Transverse colon (tissue), 4 donors: Measurements from ENCODE around the gene CHIA. TPM values are rescaled to one million over a fixed set of nuclear protein-coding genes. Genes with fewer than 3 reads are reported as not detected.
A peak's percentile ranks its signal among the peaks of the same experiment; 100 is the strongest.

Source experiments
- DNase-seq: peaks from one replicate; pipeline ENCODE4 v3.0.0-alpha.2; 2019
- H3K27ac ChIP-seq, 4 donors: fragments of 200-600 bp; sonication (generic); 2 replicates each; pipeline ENCODE4 v1.5.1; 2016 to 2018; ENCODE audit warnings: inconsistent platforms in 4 of 4
- H3K27me3 ChIP-seq: fragments of 200-600 bp; sonication (generic); 2 replicates; pipeline ENCODE4 v1.5.1; 2017; ENCODE audit warnings: inconsistent platforms
- H3K36me3 ChIP-seq, 4 donors: fragments of 200-600 bp; sonication (generic); 2 replicates each; pipeline ENCODE4 v1.5.1; 2017 to 2019; ENCODE audit warnings: inconsistent platforms in 4 of 4
- H3K4me1 ChIP-seq, 4 donors: fragments of 200-600 bp; sonication (generic); 2 replicates each; pipeline ENCODE4 v1.5.1; 2017 to 2020; ENCODE audit warnings: inconsistent platforms in 4 of 4
- H3K4me3 ChIP-seq, 4 donors: fragments of 200-600 bp; sonication (generic); 1 replicate in 1 of 4; 2 replicates in 3 of 4; pipeline versions ENCODE4 v1.5.1 to v1.6.1; 2017 to 2019; ENCODE audit warnings: inconsistent platforms in 4 of 4
- H3K9me3 ChIP-seq, 2 donors: fragments of 200-600 bp; sonication (generic); 2 replicates each; pipeline ENCODE4 v1.5.1; 2017 to 2019; ENCODE audit warnings: inconsistent platforms in 2 of 2
- EP300 ChIP-seq: sonication (generic); formaldehyde crosslinking; IDR thresholded peaks from one replicate; pipeline ENCODE4 v1.6.1; 2017; ENCODE audit warnings: antibody characterized with exemption, low read depth
- POLR2A ChIP-seq: fragments of 450-650 bp; IDR thresholded peaks from one replicate; pipeline ENCODE4 v1.6.1; 2016; ENCODE audit warnings: antibody characterized with exemption, mild to moderate bottlenecking, moderate library complexity
- POLR2AphosphoS5 ChIP-seq, 3 donors: sonication (generic); formaldehyde crosslinking; IDR thresholded peaks; one replicate each; pipeline ENCODE4 v1.6.1; 2016; ENCODE audit warnings: antibody characterized with exemption in 3 of 3
- WGBS, 2 donors: methylation state at CpG; one replicate each; pipeline ENCODE4 v1.1.5; 2018; ENCODE audit warnings: low coverage in 1 of 2; 5-methylcytosine and 5-hydroxymethylcytosine counted together
- in situ Hi-C, 4 donors: fragments of 200-750 bp; cut with MboI; loops; one replicate each; pipeline versions ENCODE4 v1.15.0 to v1.15.1; 2017; ENCODE audit warnings: low sequenced_read_pairs in 3 of 4, low pct_ligation_motif_present in 1 of 4, low pct_unique_long_range_greater_than_20kb in 1 of 4
- intact Hi-C: fragments of 100-400 bp; cut with DNase I; formaldehyde crosslinking; loops from one replicate; pipeline ENCODE4 v1.15.1; 2023; ENCODE audit warnings: low total_unique reads
- total RNA-seq, 4 donors: library from RNA; depleted of rRNA; stranded (reverse); fragments of >200 nt; gene quantifications; one replicate each; pipeline ENCODE4 v1.1.0, GENCODE V29; 2016
- TF ChIP-seq, protein P1 (sequence below), 5 experiments: fragments of 200-600 bp in 3 of 5; fragments of 450-650 bp in 2 of 5; sonication (generic) in 3 of 5; IDR thresholded peaks; 1 replicate in 2 of 5; 2 replicates in 3 of 5; pipeline ENCODE4 v1.5.1; 2016 to 2017; ENCODE audit warnings: antibody characterized with exemption in 5 of 5, inconsistent platforms in 3 of 5, mild to moderate bottlenecking in 2 of 5, moderate library complexity in 1 of 5

Gene CHIA
- total RNA-seq, 4 donors from 2014 or later = not detected

GRCh38 chr1:111271464-111271801 is 19.2 kb upstream of the CHIA start:
- no peak for DNase-seq
- H3K4me1 ChIP-seq = peaks cover 0 to 5% (median 0%) of the 10 kb centered on the region in 4 donors
- H3K9me3 ChIP-seq = no peaks in the 10 kb centered on the region
- no peak for TF ChIP-seq POLR2A
- intact Hi-C loops (no loop called here), in situ Hi-C loops (no loop called here)
- no peak overlapping the region for H3K4me3 ChIP-seq
- no peak overlapping the region for H3K27ac ChIP-seq
- H3K36me3 ChIP-seq = no peaks in the 10 kb centered on the region
- WGBS, 2 donors = 52% methylated on average over 16 of the region's 16 CpGs; no CpG with 5 or more reads in 1 of the 2 donors
- peaks cover 43% of the 10 kb centered on the region for H3K27me3 ChIP-seq

DNA sequence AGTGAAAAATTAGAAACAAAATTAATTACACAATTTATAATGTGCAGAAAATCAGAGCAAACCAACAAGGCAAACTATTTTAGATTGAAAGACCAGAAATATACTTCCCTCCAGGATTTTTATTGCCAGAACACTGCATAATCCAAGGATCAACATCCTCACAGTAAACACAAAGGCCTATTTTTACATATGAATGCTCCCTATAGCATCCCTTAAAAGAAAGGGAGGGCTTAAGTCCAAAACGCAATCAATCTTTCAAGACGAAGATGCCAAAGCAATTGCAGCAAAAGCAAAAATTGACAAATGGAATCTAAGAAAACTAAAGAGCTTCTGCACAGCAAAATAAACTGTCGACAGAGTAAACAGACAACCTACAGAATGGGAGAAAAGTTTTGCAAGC is 18.6 kb upstream of the CHIA start:
- Histone ChIP-seq H3K4me1 (peaks cover 0 to 5% (median 0%) of the 10 kb centered on the region in 4 donors), H3K4me3 (no peak overlapping the region), H3K27me3 (peaks cover 43% of the 10 kb centered on the region), H3K27ac (no peak overlapping the region), H3K9me3 (no peaks in the 10 kb centered on the region), H3K36me3 (no peaks in the 10 kb centered on the region)
- WGBS, 2 donors = 73 to 74% methylated on average over 3 of the region's 3 CpGs
- TF ChIP-seq POLR2AphosphoS5 (IDR thresholded peaks at IDR 0.05) = no peak
- no peak for TF ChIP-seq POLR2A
- no peak for TF ChIP-seq EP300
- TF ChIP-seq, protein P1, sequence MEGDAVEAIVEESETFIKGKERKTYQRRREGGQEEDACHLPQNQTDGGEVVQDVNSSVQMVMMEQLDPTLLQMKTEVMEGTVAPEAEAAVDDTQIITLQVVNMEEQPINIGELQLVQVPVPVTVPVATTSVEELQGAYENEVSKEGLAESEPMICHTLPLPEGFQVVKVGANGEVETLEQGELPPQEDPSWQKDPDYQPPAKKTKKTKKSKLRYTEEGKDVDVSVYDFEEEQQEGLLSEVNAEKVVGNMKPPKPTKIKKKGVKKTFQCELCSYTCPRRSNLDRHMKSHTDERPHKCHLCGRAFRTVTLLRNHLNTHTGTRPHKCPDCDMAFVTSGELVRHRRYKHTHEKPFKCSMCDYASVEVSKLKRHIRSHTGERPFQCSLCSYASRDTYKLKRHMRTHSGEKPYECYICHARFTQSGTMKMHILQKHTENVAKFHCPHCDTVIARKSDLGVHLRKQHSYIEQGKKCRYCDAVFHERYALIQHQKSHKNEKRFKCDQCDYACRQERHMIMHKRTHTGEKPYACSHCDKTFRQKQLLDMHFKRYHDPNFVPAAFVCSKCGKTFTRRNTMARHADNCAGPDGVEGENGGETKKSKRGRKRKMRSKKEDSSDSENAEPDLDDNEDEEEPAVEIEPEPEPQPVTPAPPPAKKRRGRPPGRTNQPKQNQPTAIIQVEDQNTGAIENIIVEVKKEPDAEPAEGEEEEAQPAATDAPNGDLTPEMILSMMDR (IDR thresholded peaks at IDR 0.05) = no peak
- in situ Hi-C loops = no loop called here
- no peak for DNase-seq
- intact Hi-C loops = no loop called here

DNA sequence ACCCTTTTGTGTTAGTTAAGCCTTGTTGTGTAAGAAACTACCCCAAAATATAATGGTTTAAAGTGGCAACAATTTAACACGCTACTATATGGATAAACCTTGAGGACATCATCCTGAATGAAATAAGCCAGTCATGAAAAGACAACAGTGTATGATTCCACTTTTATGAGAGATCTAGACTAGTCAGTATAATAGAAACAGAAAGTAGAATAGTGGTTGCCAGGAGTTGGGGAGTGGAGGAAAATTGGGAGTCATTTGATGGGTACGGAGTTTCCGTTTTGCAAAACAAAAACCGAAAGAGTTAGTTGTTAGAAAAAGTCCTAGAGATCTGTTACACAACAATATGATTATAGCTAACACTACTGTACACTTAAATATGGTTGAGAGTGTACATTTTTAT is 16.0 kb upstream of the CHIA start:
- H3K4me3 ChIP-seq = no peak overlapping the region

DNA sequence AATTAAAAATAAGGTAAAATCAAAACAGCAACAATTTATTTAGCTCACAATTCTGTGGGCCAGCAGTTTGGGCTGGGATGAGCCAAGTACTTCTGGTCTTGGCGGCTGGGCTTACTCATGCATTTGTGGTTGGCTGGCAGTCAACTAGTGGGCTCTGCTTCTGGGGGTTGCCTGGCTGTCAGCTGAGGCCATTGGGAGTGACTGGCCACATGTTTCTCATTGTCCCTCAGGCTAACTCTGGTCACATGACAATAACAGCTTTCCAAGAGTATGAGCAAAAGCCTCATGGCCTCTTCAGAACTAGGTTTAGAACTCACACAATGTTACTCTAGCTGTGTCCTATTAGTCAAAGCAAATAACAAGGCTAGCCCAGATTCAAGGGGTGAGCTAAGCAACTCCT is 15.6 kb upstream of the CHIA start:
- H3K4me3 ChIP-seq = no peak overlapping the region
- H3K27me3 ChIP-seq = peaks cover 27% of the 10 kb centered on the region
- whole genome bisulfite sequencing, 2 donors = 50% methylated on average over 1 of the region's 1 CpG; no CpG with 5 or more reads in 1 of the 2 donors
- intact Hi-C loops = no loop called here
- peak; percentile 9 for DNase-seq
- H3K9me3 ChIP-seq = no peaks in the 10 kb centered on the region
- no peak overlapping the region for H3K27ac ChIP-seq
- in situ Hi-C loops = no loop called here
- TF ChIP-seq, protein P1 (IDR thresholded peaks at IDR 0.05) = no peak
- TF ChIP-seq EP300 (no peak), POLR2AphosphoS5 (IDR thresholded peaks at IDR 0.05) (no peak), POLR2A (no peak)
- H3K36me3 ChIP-seq = no peaks in the 10 kb centered on the region
- H3K4me1 ChIP-seq = peaks cover 0 to 5% (median 0%) of the 10 kb centered on the region in 4 donors

More for the DNA sequence above, 16.0 kb upstream of the CHIA start:
- TF ChIP-seq POLR2AphosphoS5 (IDR thresholded peaks at IDR 0.05) (no peak), POLR2A (no peak), EP300 (no peak)
- TF ChIP-seq, protein P1 (IDR thresholded peaks at IDR 0.05) = no peak
- intact Hi-C loops = no loop called here
- Histone ChIP-seq H3K4me1 (peaks cover 0 to 5% (median 0%) of the 10 kb centered on the region in 4 donors), H3K27me3 (peaks cover 32% of the 10 kb centered on the region), H3K27ac (no peak overlapping the region), H3K36me3 (no peaks in the 10 kb centered on the region), H3K9me3 (no peaks in the 10 kb centered on the region)
- in situ Hi-C loops = no loop called here
- no peak for DNase-seq
- WGBS, 2 donors = 47 to 65% methylated on average over 4 of the region's 4 CpGs

DNA sequence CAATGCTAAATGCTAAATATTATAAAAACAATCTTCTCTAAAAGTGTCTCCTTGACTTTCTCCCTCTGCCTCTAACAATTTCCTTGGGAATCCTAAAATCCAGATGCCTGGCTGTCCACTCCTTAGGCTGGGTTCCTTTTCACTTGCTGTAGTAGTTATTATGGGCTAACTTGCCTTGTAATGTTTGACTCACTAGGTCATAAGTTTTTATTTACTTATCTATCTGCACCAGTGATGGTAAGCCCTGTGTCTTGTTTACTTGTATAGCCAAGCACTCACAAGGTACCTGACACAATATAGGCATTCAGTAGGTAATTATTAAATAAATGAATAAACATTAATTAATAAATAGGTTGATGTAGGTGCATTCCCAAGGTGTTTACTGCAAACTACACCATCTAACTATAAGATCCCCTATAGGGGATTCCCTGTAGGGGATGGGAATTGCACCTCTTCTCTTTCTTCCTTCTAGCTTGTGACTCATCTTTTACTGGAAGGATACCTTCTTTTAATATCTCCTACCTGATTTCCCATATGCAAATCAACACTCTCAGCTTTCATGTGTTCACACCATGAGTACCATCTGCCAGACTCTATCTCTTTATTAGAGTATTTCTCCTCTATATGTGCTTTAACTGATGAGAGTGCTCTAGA is 14.7 kb upstream of the CHIA start:
- TF ChIP-seq, protein P1 (IDR thresholded peaks at IDR 0.05) = no peak
- TF ChIP-seq POLR2AphosphoS5 (IDR thresholded peaks at IDR 0.05) = no peak
- TF ChIP-seq EP300 = no peak
- TF ChIP-seq POLR2A = no peak
- H3K9me3 ChIP-seq = no peaks in the 10 kb centered on the region
- H3K4me3 ChIP-seq = no peak overlapping the region
- no peaks in the 10 kb centered on the region for H3K36me3 ChIP-seq
- in situ Hi-C loops = no loop called here
- H3K27ac ChIP-seq = no peak overlapping the region
- no peak for DNase-seq
- peaks cover 19% of the 10 kb centered on the region for H3K27me3 ChIP-seq
- peaks cover 0 to 5% (median 0%) of the 10 kb centered on the region in 4 donors for H3K4me1 ChIP-seq
- intact Hi-C loops = no loop called here
